MM.1S (cell line): ENCODE results near the gene CTSD.

Source experiments
- CTCF ChIP-seq: fragments of 300-600 bp; sonication (generic); IDR thresholded peaks from 2 replicates; pipeline ENCODE4 v1.5.1; 2016; ENCODE audit warnings: antibody characterized with exemption, low read length, mixed read lengths
- EZH2 ChIP-seq: fragments of 300-600 bp; sonication (generic); optimal IDR thresholded peaks from 2 replicates; pipeline ENCODE3; 2017; ENCODE audit warnings: low read depth, mild to moderate bottlenecking, antibody characterized with exemption, low read length, mixed read lengths
- EZH2phosphoT487 ChIP-seq: fragments of 300-600 bp; sonication (generic); IDR thresholded peaks from 2 replicates; pipeline ENCODE4 v1.6.1; 2018; ENCODE audit warnings: antibody characterized with exemption, low read length

- no peak for TF ChIP-seq CTCF
- TF ChIP-seq EZH2, result no peak
- no peak for TF ChIP-seq EZH2phosphoT487
Observed at GRCh38 chr11:1796413-1797011, 32.8 kb upstream of the CTSD start.
